GM19099 (cell line): ENCODE measurements around the gene FGFR1OP2.
A peak's percentile ranks its signal among the peaks of the same experiment; 100 is the strongest.

Experiments
- POLR2A ChIP-seq: IDR thresholded peaks from 3 replicates; pipeline ENCODE4 v1.6.1; 2011; ENCODE audit warnings: low read depth; ENCODE audit not compliant: insufficient read length; ENCODE audit errors: extremely low read depth

The FGFR1OP2 gene

GRCh38 chr12:27009881-27010301, 71.6 kb downstream of the FGFR1OP2 start:
- no peak for TF ChIP-seq POLR2A

DNA sequence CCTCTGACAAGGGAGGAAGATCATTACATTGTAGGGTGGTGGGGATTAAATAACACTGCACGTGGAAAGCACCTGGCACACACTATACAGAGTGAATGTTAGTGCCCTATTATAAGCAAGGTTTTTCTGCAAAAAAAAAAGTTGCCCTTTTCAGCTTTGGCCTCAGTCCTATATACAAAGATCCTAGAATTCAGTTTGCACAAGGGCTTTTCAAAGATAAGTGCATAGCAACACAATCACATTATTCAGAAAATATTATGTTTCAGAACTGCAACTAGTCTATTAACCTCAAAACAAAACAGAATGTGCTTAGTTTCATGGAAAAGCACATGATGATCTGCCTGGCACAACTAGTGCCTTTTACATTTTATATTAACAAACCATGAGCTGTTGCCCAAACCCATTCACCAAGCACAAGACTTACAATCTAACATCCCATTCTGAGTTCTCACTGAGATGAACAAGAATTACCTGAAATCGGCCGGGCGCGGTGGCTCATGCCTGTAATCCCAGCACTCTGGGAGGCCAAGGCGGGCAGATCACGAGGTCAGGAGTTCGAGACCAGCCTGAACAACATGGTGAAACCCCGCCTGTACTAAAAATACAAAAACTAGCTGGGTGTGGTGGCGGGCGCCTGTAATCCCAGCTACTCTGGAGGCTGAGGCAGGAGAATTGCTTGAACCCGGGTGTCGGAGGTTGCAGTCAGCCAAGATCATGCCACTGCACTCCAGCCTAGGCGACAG, 74.1 kb downstream of the FGFR1OP2 start:
- TF ChIP-seq POLR2A = no peak

- no peak for TF ChIP-seq POLR2A
Measured at GRCh38 chr12:27012982-27013255, 74.6 kb downstream of the FGFR1OP2 start.

GRCh38 chr12:27013611-27014084, 75.4 kb downstream of the FGFR1OP2 start:
- no peak for TF ChIP-seq POLR2A

- TF ChIP-seq POLR2A = peak; percentile 83
Measured at GRCh38 chr12:27014085-27014858, 76.0 kb downstream of the FGFR1OP2 start, which contains the start of gene TM7SF3. Gene TM7SF3 (minus strand): TSS chr12:27014384. CDS start chr12:27014168, 216 bp downstream.

GRCh38 chr12:27014859-27015729, 76.8 kb downstream of the FGFR1OP2 start:
- no peak for TF ChIP-seq POLR2A

DNA sequence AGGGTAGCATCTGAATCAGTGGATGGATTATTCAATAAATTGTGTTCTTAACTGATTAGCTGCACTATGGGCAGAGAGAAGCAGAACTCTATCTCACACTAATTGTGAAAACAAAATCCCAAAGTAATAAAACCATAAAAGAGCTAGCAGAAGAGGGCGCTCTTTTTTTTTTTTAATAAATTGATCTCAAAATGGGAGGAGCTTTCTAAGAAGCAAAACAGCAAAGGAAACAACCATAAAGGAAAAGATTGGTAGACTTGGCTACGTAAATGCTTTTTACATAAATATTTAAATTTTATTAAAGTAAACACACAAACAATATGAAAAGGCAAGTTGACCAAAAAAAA, 77.4 kb downstream of the FGFR1OP2 start:
- TF ChIP-seq POLR2A = no peak
